Panc1 (cell line): ENCODE data around the gene PDILT. TPM values are rescaled to one million over a fixed set of nuclear protein-coding genes. Genes with fewer than 3 reads are reported as not detected.
"Not testable (repeated sequence)": the region's sequence is repeated elsewhere in the genome, so short reads cannot be mapped to it uniquely, and the experiment has no call there.

ENCODE experiments used
- ATAC-seq: fragments of 200-7000 bp; cut with Tn5 transposase; 2 replicates; pipeline ENCODE4 v1.9.1; 2020; ENCODE audit warnings: mild to moderate bottlenecking, moderate library complexity
- BruUV-seq: library from RNA; stranded (reverse); fragments of 400-500 nt; replicated peaks from 2 replicates; lab custom pipeline; 2021; lab: Mats Ljungman, UMichigan
- CTCF ChIA-PET: fragments of 300-600 bp; sonication (Branson Sonifier 250); formaldehyde crosslinking; loops from one replicate; lab custom pipeline; 2022; ENCODE audit warnings: antibody characterized with exemption; lab: Charles Lee
- POLR2A ChIA-PET: fragments of 300-600 bp; sonication (Branson Sonifier 250); formaldehyde crosslinking; loops from one replicate; lab custom pipeline; 2022; ENCODE audit warnings: antibody characterized with exemption; lab: Charles Lee
- DNase-seq: peaks from one replicate; pipeline ENCODE4 v3.0.0-alpha.2; 2010; ENCODE audit warnings: low read depth, low spot score
- H3K27ac ChIP-seq: 2 replicates; pipeline ENCODE4 v1.5.1; 2011; ENCODE audit warnings: mild to moderate bottlenecking, low read length, inconsistent platforms
- H3K27me3 ChIP-seq: fragments of 200-500 bp; sonication (Bioruptor generic); 2 replicates; pipeline ENCODE4 v1.6.0; 2014; ENCODE audit warnings: low read length, inconsistent platforms; ENCODE audit not compliant: control insufficient read depth, insufficient read depth
- H3K36me3 ChIP-seq: fragments of 200-500 bp; sonication (Bioruptor generic); 2 replicates; pipeline ENCODE4 v1.5.1; 2014; ENCODE audit warnings: inconsistent platforms, mild to moderate bottlenecking, low read length, moderate library complexity; ENCODE audit not compliant: control insufficient read depth, insufficient read depth
- H3K4me1 ChIP-seq: 2 replicates; pipeline ENCODE4 v1.5.1; 2011; ENCODE audit warnings: inconsistent platforms, mild to moderate bottlenecking, low read length, moderate library complexity; ENCODE audit not compliant: control insufficient read depth, insufficient read depth
- H3K4me3 ChIP-seq, 2 experiments: 2 replicates each; pipeline ENCODE4 v1.5.1; 2011 to 2012; ENCODE audit warnings: low read depth in 2 of 2, low read length in 2 of 2, mild to moderate bottlenecking in 2 of 2, inconsistent platforms in 1 of 2, moderate library complexity in 1 of 2
- H3K9me3 ChIP-seq: fragments of 200-500 bp; sonication (Bioruptor generic); 2 replicates; pipeline ENCODE4 v1.5.1; 2014; ENCODE audit warnings: low read depth, mild to moderate bottlenecking, inconsistent platforms, low read length, moderate library complexity; ENCODE audit not compliant: control insufficient read depth, insufficient read depth
- CTCF ChIP-seq: fragments of 450-650 bp; IDR thresholded peaks from 2 replicates; pipeline ENCODE4 v1.5.1; 2017; ENCODE audit warnings: mild to moderate bottlenecking
- POLR2AphosphoS5 ChIP-seq: IDR thresholded peaks from 2 replicates; pipeline ENCODE4 v1.6.1; 2012; ENCODE audit warnings: mild to moderate bottlenecking, low read depth, low read length, moderate library complexity
- SIN3A ChIP-seq: IDR thresholded peaks from 2 replicates; pipeline ENCODE4 v1.6.1; 2012; ENCODE audit warnings: low read depth, mild to moderate bottlenecking, low read length, moderate library complexity, borderline replicate concordance; ENCODE audit not compliant: insufficient read depth
- TCF7L2 ChIP-seq: IDR thresholded peaks from 2 replicates; pipeline ENCODE4 v1.6.1; 2011; ENCODE audit warnings: mild to moderate bottlenecking, low read depth, low read length, inconsistent platforms
- in situ Hi-C: cut with HindIII; loops from 2 replicates; pipeline ENCODE4 v1.10.0; 2016; ENCODE audit warnings: low sequenced_read_pairs, low pct_unique_long_range_greater_than_20kb
- intact Hi-C: fragments of 100-400 bp; cut with micrococcal nuclease; formaldehyde crosslinking; loops from one replicate; pipeline ENCODE4 v1.10.0; 2022; ENCODE audit not compliant: unreplicated experiment
- total RNA-seq: library from RNA; stranded (reverse); gene quantifications from one replicate; pipeline ENCODE4 v1.2.1, GENCODE V29; 2021; ENCODE audit not compliant: unreplicated experiment
- TF ChIP-seq, protein P1 (sequence below), 2 experiments: IDR thresholded peaks; 2 replicates each; pipeline ENCODE4 v1.6.1; 2011 to 2012; ENCODE audit warnings: low read depth in 2 of 2, control low read depth in 1 of 2, low read length in 1 of 2, mild to moderate bottlenecking in 1 of 2, moderate library complexity in 1 of 2; ENCODE audit not compliant: insufficient read depth in 1 of 2

Gene PDILT
- total RNA-seq, 1 experiment from 2014 or later = not detected

DNA sequence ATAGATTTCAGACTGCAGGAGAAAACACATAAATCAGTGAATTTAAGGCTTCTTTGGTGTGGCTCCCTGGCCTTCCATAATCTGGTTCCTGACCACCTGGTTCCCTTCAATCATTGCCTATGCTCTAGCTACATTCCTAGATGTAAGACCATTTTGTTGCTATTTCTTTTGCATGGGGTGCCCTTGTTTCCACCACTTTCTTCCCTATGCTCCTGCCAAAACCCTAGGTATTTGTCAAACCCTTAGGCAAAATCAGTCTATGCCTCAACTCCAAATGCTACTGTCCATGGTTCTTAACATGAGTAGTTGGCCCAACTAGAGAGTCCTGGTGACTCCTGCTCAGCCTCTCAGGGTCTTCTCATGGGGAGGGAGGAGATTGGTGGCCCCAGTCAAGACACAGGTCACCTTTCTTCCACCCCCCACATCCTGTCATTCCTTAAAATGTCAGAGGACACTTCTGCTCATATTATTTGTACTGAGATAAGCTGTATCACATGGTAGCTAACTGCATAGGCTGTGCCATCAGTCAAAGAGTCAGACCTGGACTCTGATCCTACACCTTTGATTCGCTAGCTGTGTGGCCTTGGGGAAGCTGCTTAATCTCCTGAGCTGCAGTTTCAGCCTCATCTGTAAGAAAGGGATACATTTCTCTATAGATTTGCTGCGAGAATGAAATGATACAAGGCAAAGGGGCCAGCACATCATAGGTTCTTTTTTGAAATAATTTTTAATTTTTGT lies 19.8 kb upstream of the PDILT start:
- in situ Hi-C loops = no loop called here
- BruUV-seq = no TSS peak
- Histone ChIP-seq H3K27me3 (no peaks in the 10 kb centered on the region), H3K4me1 (no peaks in the 10 kb centered on the region), H3K9me3 (no peaks in the 10 kb centered on the region), H3K36me3 (no peaks in the 10 kb centered on the region), H3K27ac (no peak overlapping the region), H3K4me3 (no peak overlapping the region)
- no peak for TF ChIP-seq TCF7L2
- no peak for TF ChIP-seq CTCF
- no peak for TF ChIP-seq POLR2AphosphoS5
- TF ChIP-seq SIN3A = no peak
- TF ChIP-seq, protein P1, sequence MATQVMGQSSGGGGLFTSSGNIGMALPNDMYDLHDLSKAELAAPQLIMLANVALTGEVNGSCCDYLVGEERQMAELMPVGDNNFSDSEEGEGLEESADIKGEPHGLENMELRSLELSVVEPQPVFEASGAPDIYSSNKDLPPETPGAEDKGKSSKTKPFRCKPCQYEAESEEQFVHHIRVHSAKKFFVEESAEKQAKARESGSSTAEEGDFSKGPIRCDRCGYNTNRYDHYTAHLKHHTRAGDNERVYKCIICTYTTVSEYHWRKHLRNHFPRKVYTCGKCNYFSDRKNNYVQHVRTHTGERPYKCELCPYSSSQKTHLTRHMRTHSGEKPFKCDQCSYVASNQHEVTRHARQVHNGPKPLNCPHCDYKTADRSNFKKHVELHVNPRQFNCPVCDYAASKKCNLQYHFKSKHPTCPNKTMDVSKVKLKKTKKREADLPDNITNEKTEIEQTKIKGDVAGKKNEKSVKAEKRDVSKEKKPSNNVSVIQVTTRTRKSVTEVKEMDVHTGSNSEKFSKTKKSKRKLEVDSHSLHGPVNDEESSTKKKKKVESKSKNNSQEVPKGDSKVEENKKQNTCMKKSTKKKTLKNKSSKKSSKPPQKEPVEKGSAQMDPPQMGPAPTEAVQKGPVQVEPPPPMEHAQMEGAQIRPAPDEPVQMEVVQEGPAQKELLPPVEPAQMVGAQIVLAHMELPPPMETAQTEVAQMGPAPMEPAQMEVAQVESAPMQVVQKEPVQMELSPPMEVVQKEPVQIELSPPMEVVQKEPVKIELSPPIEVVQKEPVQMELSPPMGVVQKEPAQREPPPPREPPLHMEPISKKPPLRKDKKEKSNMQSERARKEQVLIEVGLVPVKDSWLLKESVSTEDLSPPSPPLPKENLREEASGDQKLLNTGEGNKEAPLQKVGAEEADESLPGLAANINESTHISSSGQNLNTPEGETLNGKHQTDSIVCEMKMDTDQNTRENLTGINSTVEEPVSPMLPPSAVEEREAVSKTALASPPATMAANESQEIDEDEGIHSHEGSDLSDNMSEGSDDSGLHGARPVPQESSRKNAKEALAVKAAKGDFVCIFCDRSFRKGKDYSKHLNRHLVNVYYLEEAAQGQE (IDR thresholded peaks at IDR 0.05; ENCODE audit: insufficient read depth in 1 of 2, low read depth in 2 of 2, low read length in 1 of 2) = peak in 1 of 2 experiments; percentile 68; a peak in 2 of 4 replicates
- ChIA-PET CTCF (no interaction called here), POLR2A (no interaction called here)
- ATAC-seq (no peak), DNase-seq (no peak)
- intact Hi-C loops = no loop called here

GRCh38 chr16:20423772-20424128 lies 19.2 kb upstream of the PDILT start:
- H3K4me1 ChIP-seq, in situ Hi-C loops, DNase-seq, H3K4me3 ChIP-seq, ATAC-seq, H3K36me3 ChIP-seq, CTCF ChIA-PET, POLR2A ChIA-PET, BruUV-seq, H3K9me3 ChIP-seq, H3K27ac ChIP-seq, H3K27me3 ChIP-seq, intact Hi-C loops: not testable (repeated sequence)

GRCh38 chr16:20421748-20422147 lies 17.2 kb upstream of the PDILT start:
- POLR2A ChIA-PET, H3K4me1 ChIP-seq, H3K36me3 ChIP-seq, in situ Hi-C loops, intact Hi-C loops, CTCF ChIA-PET, H3K4me3 ChIP-seq, ATAC-seq, BruUV-seq, H3K9me3 ChIP-seq, H3K27me3 ChIP-seq, DNase-seq, H3K27ac ChIP-seq: not testable (repeated sequence)

GRCh38 chr16:20419093-20419492 lies 14.6 kb upstream of the PDILT start:
- H3K9me3 ChIP-seq, POLR2A ChIA-PET, intact Hi-C loops, H3K27me3 ChIP-seq, ATAC-seq, H3K4me1 ChIP-seq, H3K36me3 ChIP-seq, in situ Hi-C loops, DNase-seq, CTCF ChIA-PET, H3K4me3 ChIP-seq, BruUV-seq, H3K27ac ChIP-seq: not testable (repeated sequence)
